ENCODE results near the gene PCBP4. TPM values are rescaled to one million over a fixed set of nuclear protein-coding genes. Genes with fewer than 3 reads are reported as not detected.
A peak's percentile ranks its signal among the peaks of the same experiment; 100 is the strongest.

PCBP4 gene
- total and polyA plus RNA-seq, 9 donors, result 48.0 to 91.3 (median 71.4) TPM

- Histone ChIP-seq H3K9me3 (replicated peaks; ENCODE audit: control insufficient read depth, low read depth, low read length) (no peaks in the 10 kb centered on the region), H3K27me3 (ENCODE audit: control insufficient read depth, insufficient read depth, low read length) (peaks cover 2% of the 10 kb centered on the region), H3K4me3 (ENCODE audit: low read length) (no peak overlapping the region), H3K36me3 (ENCODE audit: control insufficient read depth, insufficient read depth, low read length) (no peaks in the 10 kb centered on the region), H3K27ac (ENCODE audit: low read length) (no peak overlapping the region), H3K4me1 (ENCODE audit: control insufficient read depth, insufficient read depth, low read length) (peaks cover 14% of the 10 kb centered on the region)
- DNase-seq, result no peak
- WGBS (ENCODE audit: insufficient coverage), result 48% methylated on average over 3 of the region's 4 CpGs
Observed at GRCh38 chr3:51946796-51947195, 20.5 kb downstream of the PCBP4 start.

- Histone ChIP-seq H3K4me1 (ENCODE audit: control insufficient read depth, insufficient read depth, low read length) (peaks cover 18% of the 10 kb centered on the region), H3K27me3 (ENCODE audit: control insufficient read depth, insufficient read depth, low read length) (peaks cover 2% of the 10 kb centered on the region), H3K27ac (ENCODE audit: low read length) (no peak overlapping the region), H3K4me3 (ENCODE audit: low read length) (no peak overlapping the region), H3K9me3 (replicated peaks; ENCODE audit: control insufficient read depth, low read depth, low read length) (no peaks in the 10 kb centered on the region), H3K36me3 (ENCODE audit: control insufficient read depth, insufficient read depth, low read length) (no peaks in the 10 kb centered on the region)
- 92% methylated on average over 11 of the region's 14 CpGs for WGBS (ENCODE audit: insufficient coverage)
- DNase-seq, result no peak
Observed at GRCh38 chr3:51945926-51946705, 21.1 kb downstream of the PCBP4 start.

DNA sequence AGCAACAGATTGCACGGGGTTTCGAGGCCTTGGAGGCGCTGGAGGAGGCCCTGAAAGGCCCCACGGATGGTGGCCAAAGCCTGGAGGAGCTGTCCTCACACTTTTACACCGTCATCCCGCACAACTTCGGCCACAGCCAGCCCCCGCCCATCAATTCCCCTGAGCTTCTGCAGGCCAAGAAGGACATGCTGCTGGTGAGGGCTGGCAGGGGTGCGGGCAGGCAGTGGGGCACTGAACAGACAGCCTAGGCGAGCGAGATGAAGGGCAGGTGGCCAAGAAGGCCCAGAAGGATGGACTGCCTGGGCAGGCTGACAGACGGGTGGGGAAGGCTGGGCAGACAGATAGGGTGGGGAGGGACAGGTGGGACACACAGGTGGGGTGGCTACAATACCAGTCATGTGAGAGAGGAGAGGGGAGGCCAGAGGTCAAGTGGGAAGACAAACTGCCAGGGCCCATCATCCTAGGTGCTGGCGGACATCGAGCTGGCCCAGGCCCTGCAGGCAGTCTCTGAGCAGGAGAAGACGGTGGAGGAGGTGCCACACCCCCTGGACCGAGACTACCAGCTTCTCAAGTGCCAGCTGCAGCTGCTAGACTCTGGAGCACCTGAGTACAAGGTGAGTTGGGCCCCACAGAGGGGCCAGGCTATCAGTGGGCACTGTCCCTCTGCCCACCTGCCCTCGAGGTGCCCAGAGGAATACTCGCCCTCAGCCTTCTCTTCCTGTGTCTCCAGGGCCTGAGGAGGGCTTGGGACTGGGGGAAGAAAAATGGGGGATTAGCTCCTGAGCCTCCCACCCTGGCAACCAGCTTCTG, 22.0 kb downstream of the PCBP4 start:
- 82% methylated on average over 17 of the region's 18 CpGs for WGBS (ENCODE audit: insufficient coverage)
- Histone ChIP-seq H3K27ac (ENCODE audit: low read length) (no peak overlapping the region), H3K4me3 (ENCODE audit: low read length) (no peak overlapping the region), H3K9me3 (replicated peaks; ENCODE audit: control insufficient read depth, low read depth, low read length) (no peaks in the 10 kb centered on the region), H3K36me3 (ENCODE audit: control insufficient read depth, insufficient read depth, low read length) (no peaks in the 10 kb centered on the region), H3K4me1 (ENCODE audit: control insufficient read depth, insufficient read depth, low read length) (peaks cover 25% of the 10 kb centered on the region), H3K27me3 (ENCODE audit: control insufficient read depth, insufficient read depth, low read length) (no peaks in the 10 kb centered on the region)
- DNase-seq, result peak; percentile 6

- Histone ChIP-seq H3K4me3 (ENCODE audit: low read length) (no peak overlapping the region), H3K4me1 (ENCODE audit: control insufficient read depth, insufficient read depth, low read length) (peaks cover 25% of the 10 kb centered on the region), H3K27me3 (ENCODE audit: control insufficient read depth, insufficient read depth, low read length) (no peaks in the 10 kb centered on the region), H3K36me3 (ENCODE audit: control insufficient read depth, insufficient read depth, low read length) (no peaks in the 10 kb centered on the region), H3K9me3 (replicated peaks; ENCODE audit: control insufficient read depth, low read depth, low read length) (no peaks in the 10 kb centered on the region), H3K27ac (ENCODE audit: low read length) (no peak overlapping the region)
- peak; percentile 6 for DNase-seq
- 77% methylated on average over 9 of the region's 11 CpGs for WGBS (ENCODE audit: insufficient coverage)
Observed at GRCh38 chr3:51944451-51945021, 22.7 kb downstream of the PCBP4 start.

GRCh38 chr3:51943451-51944391, 23.5 kb downstream of the PCBP4 start:
- no peak for DNase-seq
- peaks cover 25% of the 10 kb centered on the region for H3K4me1 ChIP-seq (ENCODE audit: control insufficient read depth, insufficient read depth, low read length)
- 92% methylated on average over 20 of the region's 21 CpGs for WGBS (ENCODE audit: insufficient coverage)
- H3K4me3 ChIP-seq (ENCODE audit: low read length), result no peak overlapping the region
- no peak overlapping the region for H3K27ac ChIP-seq (ENCODE audit: low read length)
- H3K9me3 ChIP-seq (replicated peaks; ENCODE audit: control insufficient read depth, low read depth, low read length), result no peaks in the 10 kb centered on the region
- H3K27me3 ChIP-seq (ENCODE audit: control insufficient read depth, insufficient read depth, low read length), result no peaks in the 10 kb centered on the region
- H3K36me3 ChIP-seq (ENCODE audit: control insufficient read depth, insufficient read depth, low read length), result peaks cover 7% of the 10 kb centered on the region

DNA sequence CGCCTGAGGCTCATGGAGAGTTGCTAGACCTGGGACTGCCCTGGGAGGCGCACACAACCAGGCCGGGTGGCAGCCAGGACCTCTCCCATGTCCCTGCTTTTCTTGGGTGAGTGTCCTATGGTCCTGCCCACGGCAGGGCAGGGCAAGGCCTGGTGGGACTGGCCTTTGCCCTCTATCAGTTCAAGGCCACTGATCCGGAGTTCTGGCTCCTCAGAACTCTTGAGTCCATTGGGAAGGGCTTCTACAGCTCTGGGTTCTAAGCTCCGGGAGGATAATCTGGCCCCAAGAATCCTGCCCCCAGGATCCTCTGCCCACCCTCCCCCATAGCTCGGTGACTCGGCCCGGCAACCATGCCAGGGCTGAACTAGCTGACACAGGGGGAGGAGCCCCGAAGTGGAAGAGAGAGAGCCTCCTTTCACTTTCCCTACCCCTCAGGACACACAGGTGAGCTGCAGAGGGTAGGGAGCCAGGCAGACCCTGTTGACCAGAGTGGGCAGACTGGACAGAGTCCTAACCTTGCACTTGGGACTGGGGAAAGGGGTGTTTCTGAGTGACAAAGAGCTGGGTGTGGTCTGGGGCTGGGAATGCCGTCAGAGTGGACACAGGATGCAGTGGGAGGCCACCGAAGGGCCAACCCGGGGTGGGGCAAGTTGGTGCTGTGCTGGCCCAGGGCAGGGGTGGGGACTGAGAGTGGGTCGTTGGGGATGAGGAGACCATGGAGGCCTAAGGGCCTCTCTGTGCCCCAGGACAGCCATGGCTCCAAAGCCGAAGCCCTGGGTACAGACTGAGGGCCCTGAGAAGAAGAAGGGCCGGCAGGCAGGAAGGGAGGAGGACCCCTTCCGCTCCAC, 24.4 kb downstream of the PCBP4 start:
- WGBS (ENCODE audit: insufficient coverage), result 71% methylated on average over 10 of the region's 17 CpGs
- DNase-seq, result peak; percentile 43
- H3K9me3 ChIP-seq (replicated peaks; ENCODE audit: control insufficient read depth, low read depth, low read length), result no peaks in the 10 kb centered on the region
- peak overlapping the region; percentile 52 for H3K4me3 ChIP-seq (ENCODE audit: low read length)
- peak overlapping the region; percentile 88 for H3K27ac ChIP-seq (ENCODE audit: low read length)
- H3K27me3 ChIP-seq (ENCODE audit: control insufficient read depth, insufficient read depth, low read length), result no peaks in the 10 kb centered on the region
- peaks cover 13% of the 10 kb centered on the region for H3K36me3 ChIP-seq (ENCODE audit: control insufficient read depth, insufficient read depth, low read length)
- peaks cover 25% of the 10 kb centered on the region for H3K4me1 ChIP-seq (ENCODE audit: control insufficient read depth, insufficient read depth, low read length)

DNA sequence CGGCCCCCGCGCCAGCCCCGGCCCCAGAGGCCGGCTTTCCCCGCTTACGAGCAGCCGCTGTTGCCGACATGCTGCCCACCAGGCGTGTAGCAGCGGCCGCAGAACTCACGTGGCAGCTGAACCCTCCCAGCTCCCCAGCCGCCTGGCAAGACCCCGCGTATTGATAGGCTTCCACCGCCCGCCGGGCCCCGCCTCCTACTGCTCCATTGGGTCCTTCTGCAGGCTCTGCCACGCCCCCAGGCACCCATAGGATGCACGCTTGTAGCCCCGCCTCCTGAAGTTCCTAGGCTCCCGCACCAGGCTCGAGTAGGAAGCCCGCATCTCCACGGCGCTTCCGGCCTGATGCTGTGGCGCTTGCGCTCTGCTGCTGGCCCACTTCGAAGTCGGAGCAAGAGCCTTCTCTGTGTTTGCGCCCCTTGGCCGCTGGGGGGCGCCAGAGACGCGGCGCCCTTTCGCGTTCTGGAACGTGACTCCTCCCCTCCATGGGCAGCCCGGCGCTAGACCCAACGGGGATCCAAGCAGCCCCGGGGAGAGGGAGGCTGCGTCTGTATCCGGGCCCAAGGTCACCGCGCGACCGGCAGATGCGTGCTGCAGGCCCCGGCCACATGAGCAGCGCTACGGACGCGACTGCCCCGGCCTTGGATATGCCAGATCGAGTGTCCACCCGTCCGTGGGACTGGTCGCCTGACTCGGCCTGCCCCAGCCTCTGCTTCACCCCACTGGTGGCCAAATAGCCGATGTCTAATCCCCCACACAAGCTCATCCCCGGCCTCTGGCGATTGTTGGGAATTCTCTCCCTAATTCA, 25.3 kb downstream of the PCBP4 start, which contains the start of the genes PARP3 and RRP9:
Gene PARP3 (plus strand): TSS at position 566 of the 805 bp plus-strand sequence. CDS start 993 bp downstream, outside the sequence.
Gene RRP9 (minus strand): TSS at position 107 of the 805 bp plus-strand sequence. CDS start 37 bp downstream, at position 70.
- peaks cover 21% of the 10 kb centered on the region for H3K36me3 ChIP-seq (ENCODE audit: control insufficient read depth, insufficient read depth, low read length)

GRCh38 chr3:51941463-51941797, 25.8 kb downstream of the PCBP4 start:
- Histone ChIP-seq H3K36me3 (ENCODE audit: control insufficient read depth, insufficient read depth, low read length) (peaks cover 27% of the 10 kb centered on the region), H3K4me3 (ENCODE audit: low read length) (peak overlapping the region; percentile 95), H3K27ac (ENCODE audit: low read length) (peak overlapping the region; percentile 76), H3K9me3 (replicated peaks; ENCODE audit: control insufficient read depth, low read depth, low read length) (no peaks in the 10 kb centered on the region), H3K27me3 (ENCODE audit: control insufficient read depth, insufficient read depth, low read length) (no peaks in the 10 kb centered on the region), H3K4me1 (ENCODE audit: control insufficient read depth, insufficient read depth, low read length) (peaks cover 25% of the 10 kb centered on the region)
- WGBS (ENCODE audit: insufficient coverage), result 0% methylated on average over 13 of the region's 20 CpGs
- DNase-seq, result no peak

More for the DNA sequence above, 25.3 kb downstream of the PCBP4 start, which contains the start of the genes PARP3 and RRP9:
- peak; percentile 100 for DNase-seq
- Histone ChIP-seq H3K9me3 (replicated peaks; ENCODE audit: control insufficient read depth, low read depth, low read length) (no peaks in the 10 kb centered on the region), H3K27me3 (ENCODE audit: control insufficient read depth, insufficient read depth, low read length) (no peaks in the 10 kb centered on the region), H3K4me1 (ENCODE audit: control insufficient read depth, insufficient read depth, low read length) (peaks cover 25% of the 10 kb centered on the region), H3K4me3 (ENCODE audit: low read length) (peak within 1 kb of the TSS; percentile 95), H3K27ac (ENCODE audit: low read length) (peak within 1 kb of the TSS; percentile 88)
- under 1% methylated on average over 59 of the region's 67 CpGs for WGBS (ENCODE audit: insufficient coverage)

Measured in muscle of leg (tissue), 11 donors.